GM15510 (cell line): Measurements from ENCODE around the gene STX11.
A peak's percentile ranks its signal among the peaks of the same experiment; 100 is the strongest.

ENCODE experiments used
- POLR2A ChIP-seq: IDR thresholded peaks from 3 replicates; pipeline ENCODE4 v1.6.1; 2011; ENCODE audit warnings: borderline replicate concordance; ENCODE audit not compliant: insufficient read length; ENCODE audit errors: extremely low read depth

Gene STX11

GRCh38 chr6:144149894-144150709 lies at the start of gene STX11:
Gene STX11, plus strand, starts transcription at chr6:144150517. Its CDS starts 36,111 bp downstream, at chr6:144186628.
- TF ChIP-seq POLR2A: peak; percentile 92

- TF ChIP-seq POLR2A: no peak
These were observed 47.2 kb upstream of the STX11 start for GRCh38 chr6:144103026-144103563.

- no peak for TF ChIP-seq POLR2A
These were observed 45.8 kb upstream of the STX11 start for GRCh38 chr6:144104488-144104887.

GRCh38 chr6:144104898-144105487 lies 45.3 kb upstream of the STX11 start:
- no peak for TF ChIP-seq POLR2A

- TF ChIP-seq POLR2A: no peak
These were observed 44.1 kb upstream of the STX11 start for GRCh38 chr6:144106206-144106605.

GRCh38 chr6:144110210-144110609 lies 40.1 kb upstream of the STX11 start:
- TF ChIP-seq POLR2A: no peak

GRCh38 chr6:144113366-144113765 lies 37.0 kb upstream of the STX11 start:
- TF ChIP-seq POLR2A: no peak

- TF ChIP-seq POLR2A: no peak
These were observed 35.1 kb upstream of the STX11 start for GRCh38 chr6:144115219-144115618.

- no peak for TF ChIP-seq POLR2A
These were observed 30.9 kb upstream of the STX11 start for GRCh38 chr6:144119376-144119775.

- TF ChIP-seq POLR2A: no peak
These were observed 27.5 kb upstream of the STX11 start for GRCh38 chr6:144122861-144123260.

GRCh38 chr6:144123421-144123820 lies 26.9 kb upstream of the STX11 start:
- TF ChIP-seq POLR2A: no peak

GRCh38 chr6:144123836-144124235 lies 26.5 kb upstream of the STX11 start:
- no peak for TF ChIP-seq POLR2A

GRCh38 chr6:144127097-144127496 lies 23.2 kb upstream of the STX11 start:
- no peak for TF ChIP-seq POLR2A

GRCh38 chr6:144129469-144129868 lies 20.8 kb upstream of the STX11 start:
- TF ChIP-seq POLR2A: no peak

- no peak for TF ChIP-seq POLR2A
These were observed 19.0 kb upstream of the STX11 start for GRCh38 chr6:144131248-144131709.
